GM12873 (cell line): ENCODE measurements around the gene MARCHF7.

ENCODE experiments used
- TF ChIP-seq, protein P1 (sequence below): IDR thresholded peaks from 2 replicates; pipeline ENCODE4 v1.5.1; 2012; ENCODE audit warnings: low read depth, mild to moderate bottlenecking, moderate library complexity, low read length, control low read depth; ENCODE audit not compliant: insufficient read depth; ENCODE audit errors: missing control alignments

Gene MARCHF7

GRCh38 chr2:159695795-159696448 lies 16.4 kb upstream of the MARCHF7 start:
- TF ChIP-seq, protein P1, sequence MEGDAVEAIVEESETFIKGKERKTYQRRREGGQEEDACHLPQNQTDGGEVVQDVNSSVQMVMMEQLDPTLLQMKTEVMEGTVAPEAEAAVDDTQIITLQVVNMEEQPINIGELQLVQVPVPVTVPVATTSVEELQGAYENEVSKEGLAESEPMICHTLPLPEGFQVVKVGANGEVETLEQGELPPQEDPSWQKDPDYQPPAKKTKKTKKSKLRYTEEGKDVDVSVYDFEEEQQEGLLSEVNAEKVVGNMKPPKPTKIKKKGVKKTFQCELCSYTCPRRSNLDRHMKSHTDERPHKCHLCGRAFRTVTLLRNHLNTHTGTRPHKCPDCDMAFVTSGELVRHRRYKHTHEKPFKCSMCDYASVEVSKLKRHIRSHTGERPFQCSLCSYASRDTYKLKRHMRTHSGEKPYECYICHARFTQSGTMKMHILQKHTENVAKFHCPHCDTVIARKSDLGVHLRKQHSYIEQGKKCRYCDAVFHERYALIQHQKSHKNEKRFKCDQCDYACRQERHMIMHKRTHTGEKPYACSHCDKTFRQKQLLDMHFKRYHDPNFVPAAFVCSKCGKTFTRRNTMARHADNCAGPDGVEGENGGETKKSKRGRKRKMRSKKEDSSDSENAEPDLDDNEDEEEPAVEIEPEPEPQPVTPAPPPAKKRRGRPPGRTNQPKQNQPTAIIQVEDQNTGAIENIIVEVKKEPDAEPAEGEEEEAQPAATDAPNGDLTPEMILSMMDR = no peak

DNA sequence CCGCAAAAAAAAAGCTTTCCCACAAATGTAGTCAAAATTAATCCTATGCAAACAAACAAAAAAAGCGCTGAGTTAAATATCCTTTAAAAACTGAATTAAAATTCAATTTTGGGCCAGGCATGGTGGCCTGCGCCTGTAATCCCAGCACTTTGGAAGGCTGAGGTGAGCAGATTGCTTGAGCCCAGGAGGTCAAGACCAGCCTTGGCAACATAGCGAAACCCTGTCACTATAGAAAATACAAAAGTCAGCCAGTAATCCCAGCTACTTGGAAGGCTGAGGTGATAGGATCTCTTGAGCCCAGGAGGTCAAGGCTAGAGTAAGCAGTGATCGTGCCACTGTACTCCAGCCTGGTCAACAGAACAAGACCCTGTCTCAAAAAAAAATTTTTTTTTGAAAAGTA lies 8.8 kb upstream of the MARCHF7 start:
- TF ChIP-seq, protein P1 = no peak

DNA sequence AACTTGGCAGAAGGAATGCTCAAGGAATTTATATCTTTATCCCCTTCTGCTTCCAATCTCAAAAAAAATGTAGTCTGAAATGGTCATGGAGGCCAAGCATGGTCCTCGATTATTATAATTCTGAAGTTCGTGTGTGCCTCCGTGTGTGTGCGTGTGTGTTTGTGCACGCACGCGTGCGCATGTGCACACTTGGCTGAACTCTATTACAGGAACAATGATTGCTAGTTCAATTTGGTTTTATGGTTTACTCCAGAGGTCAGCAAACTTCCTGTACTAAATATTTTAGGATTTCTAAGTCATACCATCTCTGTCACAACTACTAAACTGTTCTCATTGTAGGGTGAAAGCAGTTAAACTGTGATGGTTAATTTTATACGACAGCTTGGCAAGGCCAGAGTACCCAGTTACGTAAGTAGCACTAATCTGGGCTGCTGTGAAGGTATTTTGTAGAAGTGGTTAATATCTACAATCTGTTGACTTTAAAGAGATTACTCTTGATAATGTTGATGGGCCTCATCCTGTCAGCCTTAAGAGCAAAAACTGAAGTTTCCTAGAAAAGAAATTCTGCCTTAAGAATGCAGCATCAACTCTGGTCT lies 5.8 kb upstream of the MARCHF7 start:
- TF ChIP-seq, protein P1 = no peak

GRCh38 chr2:159708066-159708760 lies 4.1 kb upstream of the MARCHF7 start:
- TF ChIP-seq, protein P1 = no peak

- TF ChIP-seq, protein P1 = no peak
Observed at GRCh38 chr2:159710601-159711180, 1.6 kb upstream of the MARCHF7 start.

DNA sequence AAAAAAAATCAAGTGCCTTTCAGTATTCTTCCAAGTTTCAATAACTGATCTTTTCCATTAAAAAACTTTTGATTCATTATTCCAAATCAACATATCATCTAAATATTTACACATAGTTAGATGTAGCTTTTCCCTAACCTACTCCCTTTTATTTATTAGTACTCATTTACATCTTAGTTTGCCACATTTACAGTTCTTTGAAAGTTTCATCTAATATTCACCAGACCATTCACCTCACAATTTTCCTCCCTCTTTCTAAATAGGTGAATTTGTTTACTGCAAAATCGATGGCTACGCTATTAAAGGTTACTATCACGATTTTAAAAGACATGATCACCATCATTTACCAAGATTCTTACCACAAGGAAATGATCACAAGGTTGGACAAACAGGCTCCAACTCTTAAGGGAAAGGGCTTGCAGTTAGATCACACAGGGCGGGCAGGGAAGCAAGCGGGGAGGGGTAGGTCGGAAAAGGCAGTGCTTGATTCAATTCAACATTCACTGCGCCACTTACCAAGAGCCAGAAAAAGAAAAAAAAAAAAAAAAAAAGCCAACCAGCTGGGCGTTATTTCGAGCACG lies 654 bp upstream of the MARCHF7 start:
- TF ChIP-seq, protein P1 = no peak

GRCh38 chr2:159712929-159713420 lies 669 bp downstream of the MARCHF7 start:
- TF ChIP-seq, protein P1 = no peak
